GM18867 (cell line): Measurements from ENCODE around the gene SIN3B.
A peak's percentile ranks its signal among the peaks of the same experiment; 100 is the strongest.
"Not testable (repeated sequence)": the region's sequence is repeated elsewhere in the genome, so short reads cannot be mapped to it uniquely, and the experiment has no call there.

Experiments
- ATAC-seq: cut with Tn5 transposase; IDR thresholded peaks from one replicate; pipeline ENCODE4 v1.9.1; 2021; ENCODE audit warnings: mild to moderate bottlenecking, moderate library complexity; ENCODE audit not compliant: unreplicated experiment

The SIN3B gene

DNA sequence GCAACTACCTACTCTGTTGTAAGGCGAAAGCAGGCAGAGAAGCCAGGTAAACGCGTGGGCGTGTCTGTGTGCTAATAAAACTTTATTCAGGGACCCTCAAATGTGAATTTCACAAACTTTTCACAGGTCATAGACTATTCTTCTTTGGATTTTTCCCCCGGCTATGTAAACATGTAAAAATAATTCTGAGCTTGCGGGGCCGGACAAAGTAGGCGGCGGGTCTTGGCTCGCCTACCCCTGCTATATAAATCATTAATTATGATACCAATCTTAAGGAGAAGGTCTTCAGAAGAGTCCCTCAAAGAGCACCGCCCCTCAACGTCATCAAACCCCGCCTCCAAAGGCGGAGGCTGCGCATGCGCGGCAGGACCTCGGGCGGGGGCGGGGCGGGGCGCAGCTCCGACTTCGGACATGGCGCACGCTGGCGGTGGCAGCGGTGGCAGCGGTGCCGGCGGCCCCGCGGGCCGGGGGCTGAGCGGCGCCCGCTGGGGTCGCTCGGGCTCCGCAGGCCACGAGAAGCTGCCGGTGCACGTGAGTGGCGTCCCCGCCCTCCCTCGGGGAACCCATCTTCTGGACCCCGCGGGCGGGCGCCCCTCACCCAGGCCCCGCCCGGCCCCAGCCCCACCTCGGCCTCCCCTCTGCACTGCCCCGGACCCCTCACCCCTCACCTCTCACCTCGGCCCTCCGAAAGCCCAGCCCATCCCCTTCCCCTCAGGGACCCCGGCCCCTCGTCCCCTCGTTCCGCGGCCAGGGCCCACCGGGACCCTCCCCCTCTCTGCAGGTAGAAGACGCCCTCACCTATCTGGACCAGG is at the start of gene SIN3B:
TSS of gene SIN3B (plus strand) at position 389 of the 812 bp plus-strand sequence. CDS start at position 412, 23 bp downstream.
- peak; percentile 76 for ATAC-seq

- ATAC-seq = no peak
Observed at GRCh38 chr19:16779539-16780163, 49.5 kb upstream of the SIN3B start.

DNA sequence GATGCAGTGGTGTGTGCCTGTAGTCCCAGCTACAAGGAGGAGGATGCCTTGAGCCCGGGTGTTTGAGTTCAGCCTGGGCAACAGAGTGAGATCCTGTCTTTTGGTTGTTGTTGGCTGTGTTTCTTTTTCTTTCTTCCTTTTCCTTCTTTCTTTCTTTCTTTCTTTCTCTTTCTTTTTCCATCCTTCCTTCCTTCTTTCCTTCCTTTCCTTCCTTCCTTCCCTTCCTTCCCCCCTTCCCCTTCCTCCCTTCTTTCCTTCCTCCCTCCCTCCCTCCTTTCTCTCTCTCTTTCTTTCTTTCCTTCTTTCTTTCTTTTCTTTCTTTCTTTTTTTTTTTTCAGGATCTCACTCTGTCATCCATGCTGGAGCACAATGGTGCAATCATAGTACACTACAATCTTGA is 46.5 kb upstream of the SIN3B start:
- ATAC-seq = no peak

DNA sequence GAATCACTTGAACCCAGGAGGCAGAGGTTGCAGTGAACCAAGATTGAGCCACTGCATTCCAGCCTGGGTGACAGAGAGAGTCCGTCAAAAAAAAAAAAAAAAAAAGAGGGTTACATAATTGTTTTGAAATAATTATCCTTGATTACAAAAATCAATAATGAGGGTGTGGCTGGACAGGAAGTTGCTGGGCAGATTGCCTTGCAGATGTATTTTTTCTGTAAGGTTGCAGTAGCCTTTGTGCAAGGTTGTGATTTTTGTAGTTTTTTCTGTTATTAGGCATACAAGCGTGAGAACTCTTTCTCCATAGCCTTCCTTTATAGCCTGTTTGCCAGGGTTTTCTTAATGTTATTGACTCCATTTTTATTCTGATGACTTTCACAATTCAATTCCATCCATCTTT is 40.7 kb upstream of the SIN3B start:
- ATAC-seq = no peak

- ATAC-seq = no peak
Observed at GRCh38 chr19:16789238-16789637, 40.0 kb upstream of the SIN3B start.

GRCh38 chr19:16790051-16790450 is 39.1 kb upstream of the SIN3B start:
- ATAC-seq = no peak

- no peak for ATAC-seq
Observed at GRCh38 chr19:16791942-16792341, 37.3 kb upstream of the SIN3B start.

GRCh38 chr19:16794456-16795441 is 34.4 kb upstream of the SIN3B start:
- ATAC-seq = no peak

GRCh38 chr19:16795731-16796130 is 33.5 kb upstream of the SIN3B start:
- ATAC-seq = no peak

GRCh38 chr19:16797876-16798275 is 31.3 kb upstream of the SIN3B start:
- no peak for ATAC-seq

DNA sequence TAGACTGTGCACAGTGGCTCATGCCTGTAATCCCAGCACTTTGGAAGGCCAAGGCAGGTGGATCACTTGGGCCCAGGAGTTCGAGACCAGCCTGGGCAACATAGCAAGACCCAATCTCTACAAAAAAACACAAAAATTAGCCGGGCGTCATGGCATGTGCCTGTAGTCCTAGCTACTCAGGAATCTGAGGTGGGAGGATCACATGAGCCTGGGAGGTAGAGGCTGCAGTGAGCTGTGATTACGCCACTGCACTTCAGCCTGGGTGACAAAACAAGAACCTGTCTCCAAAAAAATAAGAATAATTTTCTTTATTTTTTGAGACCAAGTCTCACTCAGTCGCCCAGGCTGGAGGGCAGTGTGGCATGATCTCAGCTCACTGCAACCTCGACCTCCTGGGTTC is 30.9 kb upstream of the SIN3B start:
- ATAC-seq = not testable (repeated sequence)

DNA sequence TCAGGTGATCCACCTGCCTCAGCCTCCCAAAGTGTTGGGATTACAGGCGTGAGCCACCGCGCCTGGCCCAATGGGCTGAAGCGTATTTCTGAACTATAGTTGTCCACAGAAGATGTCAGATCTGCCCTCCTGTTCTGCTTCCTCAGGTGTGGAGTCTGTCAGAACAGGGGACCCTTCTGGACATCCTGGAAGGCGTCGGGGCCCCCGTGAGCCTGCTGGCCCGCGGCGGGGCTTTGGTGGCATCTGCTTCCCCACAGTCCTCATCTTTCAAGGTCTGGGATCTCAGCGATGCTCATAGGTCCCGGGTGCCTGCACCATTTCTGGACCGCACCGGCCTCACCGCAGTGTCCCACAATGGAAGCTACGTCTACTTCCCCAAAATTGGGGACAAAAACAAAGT is 29.5 kb upstream of the SIN3B start:
- ATAC-seq = no peak

DNA sequence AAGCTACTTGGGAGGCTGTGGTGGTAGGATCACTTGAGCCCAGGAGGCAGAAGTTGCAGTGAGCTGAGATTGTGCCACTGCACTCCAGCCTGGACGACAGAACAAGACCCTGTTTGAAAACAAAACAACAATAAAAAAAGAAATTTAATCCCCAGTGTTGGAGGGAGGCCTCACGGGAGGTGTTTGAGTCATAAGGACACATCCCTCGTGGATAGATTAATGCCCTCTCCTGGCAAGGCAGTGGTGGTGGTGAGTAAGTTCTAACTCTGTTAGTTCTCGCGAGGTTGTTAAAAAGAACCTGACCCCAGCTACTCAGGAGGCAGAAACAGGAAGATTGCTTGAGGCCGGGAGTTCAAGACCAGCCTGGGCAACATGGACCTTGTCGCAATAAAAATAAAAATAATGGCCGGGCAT is 27.6 kb upstream of the SIN3B start:
- ATAC-seq = no peak

DNA sequence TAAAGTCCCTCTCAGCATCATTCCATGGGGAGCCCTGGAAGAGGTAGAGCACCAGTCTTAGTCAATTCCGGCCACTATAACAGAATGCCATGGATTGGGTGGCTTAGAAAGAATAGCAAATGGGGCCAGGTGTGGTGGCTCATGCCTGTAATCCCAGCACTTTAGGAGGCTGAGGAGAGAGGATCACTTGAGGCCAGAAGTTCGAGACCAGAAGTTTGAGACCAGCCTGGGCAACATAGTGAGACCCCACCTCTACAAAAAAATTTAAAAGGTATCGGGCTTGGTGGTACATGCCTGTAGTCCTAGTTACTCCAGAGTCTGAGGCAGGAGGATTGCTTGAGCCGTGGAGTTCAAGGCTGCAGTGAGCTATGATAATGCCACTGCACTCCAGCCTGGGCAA is 25.0 kb upstream of the SIN3B start:
- ATAC-seq = no peak

DNA sequence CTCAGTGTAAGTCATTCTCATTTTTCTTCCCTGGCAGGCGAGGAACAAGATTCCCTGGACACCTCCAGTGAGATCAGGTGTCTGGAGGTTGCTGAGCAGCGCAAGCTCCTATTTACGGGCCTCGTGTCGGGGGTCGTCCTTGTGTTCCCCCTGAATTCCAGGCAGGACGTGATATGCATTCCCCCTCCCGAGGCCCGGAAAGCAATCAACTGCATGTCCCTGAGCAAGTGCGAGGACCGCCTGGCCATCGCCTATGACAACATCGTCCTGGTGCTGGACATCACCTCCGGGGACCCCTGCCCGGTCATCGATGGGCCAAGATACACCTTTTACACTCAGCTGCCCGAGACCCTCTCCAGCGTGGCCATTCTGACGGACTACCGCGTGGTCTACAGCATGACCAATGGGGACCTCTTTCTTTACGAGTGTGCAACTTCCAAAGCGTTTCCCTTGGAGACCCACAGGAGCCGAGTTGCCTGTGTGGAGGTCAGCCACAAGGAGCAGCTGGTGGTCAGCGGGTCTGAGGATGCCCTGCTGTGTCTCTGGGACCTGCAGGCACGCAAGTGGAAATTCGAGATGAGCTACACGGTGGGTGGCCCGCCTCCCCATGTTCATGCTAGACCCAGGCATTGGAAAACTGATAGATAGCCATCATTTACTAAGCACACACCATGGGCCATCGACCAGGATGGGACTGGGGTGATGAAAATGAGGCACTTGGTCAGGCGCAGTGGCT is 21.5 kb upstream of the SIN3B start:
- no peak for ATAC-seq

- ATAC-seq = no peak
Observed at GRCh38 chr19:16814526-16815100, 14.6 kb upstream of the SIN3B start.

GRCh38 chr19:16820056-16820455 is 9.1 kb upstream of the SIN3B start:
- ATAC-seq = no peak

DNA sequence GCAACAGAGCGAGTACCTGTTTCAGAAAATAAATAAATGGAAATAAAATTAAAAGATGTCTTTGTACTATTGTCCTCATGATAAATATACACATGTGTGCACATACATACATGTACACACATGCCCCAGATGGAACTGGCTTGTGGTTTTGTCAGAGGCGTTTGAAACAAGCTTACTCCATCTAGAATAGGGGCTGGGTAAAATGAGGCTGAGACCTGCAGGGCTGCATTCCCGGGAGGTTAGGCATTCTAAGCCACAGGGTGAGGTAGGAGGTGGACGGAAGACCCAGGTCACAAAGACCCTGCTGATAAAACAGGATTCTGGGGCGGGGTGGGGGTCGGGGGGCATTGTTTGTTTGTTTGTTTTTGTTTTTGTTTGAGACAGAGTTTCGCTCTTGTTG is 8.1 kb upstream of the SIN3B start:
- ATAC-seq = no peak

- ATAC-seq = no peak
Observed at GRCh38 chr19:16822648-16823047, 6.5 kb upstream of the SIN3B start.

DNA sequence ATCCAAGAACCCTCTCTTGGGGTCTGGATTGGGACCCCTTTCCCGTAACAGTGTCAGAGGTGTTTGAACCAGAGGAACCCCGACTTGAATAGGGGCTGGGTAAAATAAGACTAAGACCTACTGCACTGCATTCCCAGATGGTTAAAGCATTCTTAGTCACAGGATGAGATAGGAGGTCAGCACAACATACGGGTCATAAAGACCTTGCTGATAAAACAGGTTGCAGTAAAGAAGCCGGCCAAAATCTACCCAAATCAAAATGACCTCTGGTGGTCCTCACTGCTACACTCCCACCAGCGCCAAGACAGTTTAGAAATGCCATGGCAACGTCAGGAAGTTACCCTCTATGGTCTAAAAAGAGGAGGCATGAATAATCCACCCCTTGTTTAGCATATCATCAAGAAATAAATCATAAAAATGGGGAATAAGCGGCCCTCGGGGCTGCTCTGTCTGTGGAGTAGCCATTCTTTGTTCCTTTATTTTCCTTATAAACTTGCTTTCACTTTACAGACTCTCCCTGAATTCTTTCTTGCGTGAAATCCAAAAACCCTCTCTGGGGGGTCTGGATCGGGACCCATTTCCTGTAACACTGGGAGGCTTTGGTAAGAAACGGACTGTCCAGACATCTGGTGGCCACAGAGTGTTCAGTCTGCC is 4.4 kb upstream of the SIN3B start:
- ATAC-seq = no peak
